Body of pancreas (tissue), 4 donors: ENCODE results near the gene TOP2A. TPM values are rescaled to one million over a fixed set of nuclear protein-coding genes. Genes with fewer than 3 reads are reported as not detected.

Source experiments
- ATAC-seq: fragments of 150-250 bp; one replicate; pipeline ENCODE4 v1.9.1; 2016
- DNase-seq, 4 donors: peaks; one replicate each; pipeline ENCODE4 v3.0.0-alpha.2; 2019
- H3K27ac ChIP-seq, 4 donors: fragments of 200-600 bp; sonication (generic); 1 replicate in 3 of 4; 2 replicates in 1 of 4; pipeline versions ENCODE4 v1.5.1 to v1.6.1; 2016 to 2019; ENCODE audit warnings: mild to moderate bottlenecking in 1 of 4, mixed read lengths in 1 of 4, moderate library complexity in 1 of 4
- H3K27me3 ChIP-seq, 2 donors: fragments of 200-600 bp; sonication (generic); one replicate each; pipeline ENCODE4 v1.6.0; 2016; ENCODE audit warnings: mild to moderate bottlenecking in 1 of 2
- H3K36me3 ChIP-seq, 2 donors: fragments of 200-600 bp; sonication (generic); replicated peaks in 1 of 2; 2 replicates each; pipeline ENCODE4 v1.5.1; 2016; ENCODE audit warnings: low read depth in 2 of 2; ENCODE audit not compliant: insufficient read depth in 1 of 2
- H3K4me1 ChIP-seq: fragments of 200-600 bp; sonication (generic); one replicate; pipeline ENCODE4 v1.6.0; 2016
- H3K4me3 ChIP-seq, 2 donors: fragments of 200-600 bp; sonication (generic); 1 replicate in 1 of 2; 2 replicates in 1 of 2; pipeline ENCODE4 v1.5.1; 2016 to 2019
- H3K9me3 ChIP-seq, 3 donors: fragments of 200-600 bp; sonication (generic); 1 replicate in 2 of 3; 2 replicates in 1 of 3; pipeline ENCODE4 v1.5.1; 2016
- POLR2A ChIP-seq, 3 donors: fragments of 450-650 bp; IDR thresholded peaks; one replicate each; pipeline ENCODE4 v1.6.1; 2016; ENCODE audit warnings: antibody characterized with exemption in 3 of 3, mild to moderate bottlenecking in 2 of 3
- WGBS, 2 donors: methylation state at CpG; one replicate each; pipeline ENCODE4 v1.1.5; 2017; 5-methylcytosine and 5-hydroxymethylcytosine counted together
- intact Hi-C: fragments of 100-400 bp; cut with DNase I; formaldehyde crosslinking; loops from one replicate; pipeline ENCODE4 v1.15.1; 2023
- total RNA-seq, 2 donors: library from RNA; depleted of rRNA; stranded (reverse); fragments of >200 nt; gene quantifications; one replicate each; pipeline ENCODE4 v1.1.0, GENCODE V29; 2016
- TF ChIP-seq, protein P1 (sequence below), 7 experiments: fragments of 450-650 bp in 4 of 7; fragments of 200-600 bp in 3 of 7; sonication (generic) in 3 of 7; IDR thresholded peaks; one replicate each; pipeline ENCODE4 v1.5.1; 2016 to 2019; ENCODE audit warnings: antibody characterized with exemption in 7 of 7

TOP2A gene
- total RNA-seq, 2 donors from 2014 or later: 0.33 TPM; not detected in 1

DNA sequence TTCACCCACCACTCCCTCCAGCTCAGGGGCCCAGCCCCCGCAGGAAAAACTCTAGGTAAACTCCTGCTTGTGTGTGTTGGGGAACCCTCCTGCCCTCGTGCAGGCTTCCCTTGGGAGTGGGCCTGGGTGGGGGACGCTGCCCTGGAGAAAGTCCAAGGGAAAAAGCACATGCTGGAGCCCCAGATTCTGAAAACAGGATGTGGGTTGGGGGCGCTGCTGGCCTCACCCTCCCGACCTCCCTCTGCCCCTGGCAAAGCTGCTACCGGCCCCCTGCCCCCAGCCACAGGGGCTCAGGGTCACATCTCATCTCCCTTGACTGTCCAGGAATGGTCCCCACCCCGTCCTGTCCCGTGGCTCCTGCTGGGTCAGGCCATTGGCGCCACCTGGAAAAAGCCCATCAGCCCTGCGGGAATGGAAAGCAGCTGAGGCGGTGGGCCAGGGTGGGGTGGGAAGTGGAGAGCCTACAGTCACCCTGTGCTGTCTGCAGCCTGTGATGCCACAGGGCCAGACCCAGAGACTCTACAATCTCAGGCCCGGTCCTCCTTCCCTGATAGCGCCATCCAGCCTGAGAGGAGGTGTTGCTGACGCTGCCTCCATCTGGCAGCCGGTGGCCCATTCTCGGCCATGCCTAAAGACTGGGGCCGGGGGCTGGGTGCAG lies 50.7 kb downstream of the TOP2A start:
- no peak overlapping the region for H3K4me3 ChIP-seq
- WGBS, 2 donors: 67 to 72% methylated on average over 5 to 17 of the region's 17 CpGs
- no peaks in the 10 kb centered on the region for H3K36me3 ChIP-seq
- TF ChIP-seq POLR2A (IDR thresholded peaks at IDR 0.05): no peak
- TF ChIP-seq, protein P1, sequence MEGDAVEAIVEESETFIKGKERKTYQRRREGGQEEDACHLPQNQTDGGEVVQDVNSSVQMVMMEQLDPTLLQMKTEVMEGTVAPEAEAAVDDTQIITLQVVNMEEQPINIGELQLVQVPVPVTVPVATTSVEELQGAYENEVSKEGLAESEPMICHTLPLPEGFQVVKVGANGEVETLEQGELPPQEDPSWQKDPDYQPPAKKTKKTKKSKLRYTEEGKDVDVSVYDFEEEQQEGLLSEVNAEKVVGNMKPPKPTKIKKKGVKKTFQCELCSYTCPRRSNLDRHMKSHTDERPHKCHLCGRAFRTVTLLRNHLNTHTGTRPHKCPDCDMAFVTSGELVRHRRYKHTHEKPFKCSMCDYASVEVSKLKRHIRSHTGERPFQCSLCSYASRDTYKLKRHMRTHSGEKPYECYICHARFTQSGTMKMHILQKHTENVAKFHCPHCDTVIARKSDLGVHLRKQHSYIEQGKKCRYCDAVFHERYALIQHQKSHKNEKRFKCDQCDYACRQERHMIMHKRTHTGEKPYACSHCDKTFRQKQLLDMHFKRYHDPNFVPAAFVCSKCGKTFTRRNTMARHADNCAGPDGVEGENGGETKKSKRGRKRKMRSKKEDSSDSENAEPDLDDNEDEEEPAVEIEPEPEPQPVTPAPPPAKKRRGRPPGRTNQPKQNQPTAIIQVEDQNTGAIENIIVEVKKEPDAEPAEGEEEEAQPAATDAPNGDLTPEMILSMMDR (IDR thresholded peaks at IDR 0.05): no peak
- ATAC-seq: no peak
- H3K4me1 ChIP-seq: peaks cover 13% of the 10 kb centered on the region
- H3K9me3 ChIP-seq: no peaks in the 10 kb centered on the region
- H3K27ac ChIP-seq: no peak overlapping the region
- no peak for DNase-seq
- no peaks in the 10 kb centered on the region for H3K27me3 ChIP-seq
- intact Hi-C loops: loop anchor here (10.0 kb wide), 2 partner anchors 68 to 198 kb away; partner anchors contain the start of gene CCR7

DNA sequence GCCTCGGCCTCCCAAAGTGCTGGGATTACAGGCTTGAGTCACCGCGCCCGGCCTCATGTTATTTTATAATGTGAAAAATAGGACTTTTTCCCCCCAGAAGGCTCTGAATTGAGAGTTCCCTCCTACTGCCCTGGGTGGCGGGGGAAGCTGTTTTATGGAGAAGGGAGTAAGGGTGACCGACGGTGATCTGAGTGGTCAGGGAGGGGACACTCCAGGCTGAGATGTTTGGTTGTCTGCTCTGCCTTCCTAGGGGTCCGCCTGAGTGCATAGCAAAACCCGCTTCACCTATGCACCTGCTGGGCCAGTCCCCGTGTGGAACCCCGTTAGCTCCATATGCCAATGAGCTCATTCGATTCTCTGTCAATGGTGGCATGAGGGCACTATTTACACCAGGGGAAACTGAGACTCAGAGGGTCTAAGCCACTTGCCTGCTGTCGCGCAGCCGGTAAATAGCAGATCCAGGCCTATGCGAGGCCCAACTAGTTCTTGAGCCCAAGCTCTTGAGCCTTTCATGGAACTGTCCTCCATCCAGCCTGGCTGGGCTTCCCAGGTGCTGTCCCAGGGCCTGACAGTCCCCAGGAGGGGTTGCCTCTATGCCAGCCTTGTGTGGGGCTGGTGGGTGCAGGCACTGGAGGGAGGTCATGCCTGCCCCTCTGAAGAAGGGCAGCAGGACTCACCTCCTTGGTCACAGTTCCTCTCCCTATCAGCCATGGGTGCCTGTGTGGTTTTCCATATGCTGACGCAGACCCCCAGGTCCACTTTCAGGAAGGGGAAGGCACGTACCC lies 51.4 kb downstream of the TOP2A start:
- ATAC-seq (no peak), DNase-seq (no peak)
- TF ChIP-seq, protein P1 (IDR thresholded peaks at IDR 0.05): no peak
- TF ChIP-seq POLR2A (IDR thresholded peaks at IDR 0.05): no peak
- no peaks in the 10 kb centered on the region for H3K36me3 ChIP-seq
- intact Hi-C loops: loop anchor here (10.0 kb wide), 2 partner anchors 69 to 199 kb away; partner anchors contain the start of gene CCR7
- H3K4me3 ChIP-seq: no peak overlapping the region
- peaks cover 13% of the 10 kb centered on the region for H3K4me1 ChIP-seq
- WGBS, 2 donors: 94% methylated on average over 8 to 16 of the region's 18 CpGs
- no peaks in the 10 kb centered on the region for H3K27me3 ChIP-seq
- H3K27ac ChIP-seq: no peak overlapping the region
- no peaks in the 10 kb centered on the region for H3K9me3 ChIP-seq

DNA sequence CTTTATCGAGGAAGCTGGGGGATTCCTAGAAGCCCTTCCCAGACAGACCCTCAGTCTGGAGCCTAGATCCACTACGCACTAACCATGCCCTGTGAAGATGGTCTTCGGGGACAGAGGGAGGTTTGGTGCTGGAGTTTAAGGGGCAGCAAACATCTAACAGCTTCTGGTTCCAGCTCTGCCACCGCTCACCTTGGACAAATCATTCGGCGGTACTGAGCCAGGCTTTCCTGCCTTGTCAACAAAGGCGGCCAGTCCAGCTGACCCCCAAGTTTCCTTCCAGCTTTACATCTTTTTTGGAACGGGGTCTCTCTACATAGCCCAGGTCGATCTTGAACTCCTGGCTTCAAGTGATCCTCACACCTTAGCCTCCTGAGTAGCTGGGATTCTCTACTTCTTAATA lies 52.8 kb downstream of the TOP2A start:
- no peaks in the 10 kb centered on the region for H3K27me3 ChIP-seq
- H3K4me1 ChIP-seq: peaks cover 13% of the 10 kb centered on the region
- 92 to 97% methylated on average over 6 to 9 of the region's 9 CpGs for WGBS, 2 donors
- ATAC-seq: no peak
- no peaks in the 10 kb centered on the region for H3K9me3 ChIP-seq
- H3K27ac ChIP-seq: no peak overlapping the region
- TF ChIP-seq, protein P1 (IDR thresholded peaks at IDR 0.05): no peak
- no peak for TF ChIP-seq POLR2A (IDR thresholded peaks at IDR 0.05)
- DNase-seq: no peak
- intact Hi-C loops: loop anchor here (5.0 to 10.0 kb wide), 3 partner anchors 70 to 200 kb away; partner anchors contain the start of gene CCR7
- no peak overlapping the region for H3K4me3 ChIP-seq
- no peaks in the 10 kb centered on the region for H3K36me3 ChIP-seq

DNA sequence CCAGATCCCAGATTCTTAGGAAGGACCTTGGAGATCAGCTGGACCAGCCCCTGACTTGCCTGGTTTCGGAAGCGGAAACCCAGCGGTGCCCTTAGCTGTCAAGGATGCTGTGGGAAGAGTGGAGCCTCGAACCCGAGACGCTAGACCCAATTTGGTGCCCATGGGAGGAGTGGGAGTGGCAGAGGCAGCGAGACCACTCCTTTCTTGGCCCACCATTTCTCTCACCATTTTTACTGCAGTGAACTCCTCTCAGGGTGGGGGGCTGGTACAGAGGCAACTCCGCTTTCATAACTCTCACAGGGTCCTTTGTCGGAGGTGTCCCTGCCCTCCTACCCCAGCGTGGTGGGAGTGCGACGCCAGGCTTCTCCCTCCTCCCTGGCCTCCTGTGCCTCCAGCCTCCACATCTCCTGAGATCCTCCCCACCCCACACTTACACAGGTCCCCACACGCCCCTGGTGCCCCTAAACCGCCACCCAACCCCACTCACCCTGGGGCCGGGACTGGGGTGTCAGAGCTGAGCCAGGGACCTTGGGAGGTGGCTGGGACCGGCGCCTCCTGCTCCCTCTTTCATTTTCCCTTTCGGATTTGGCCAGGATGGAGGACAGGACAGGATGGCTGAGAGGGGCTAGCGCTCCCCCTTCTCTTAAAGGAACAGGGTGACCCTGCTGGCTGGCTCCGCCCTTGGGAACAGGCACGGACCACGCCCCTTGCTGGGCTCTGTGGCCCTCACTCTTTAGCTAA lies 53.4 kb downstream of the TOP2A start, which contains the start of gene GJD3:
GJD3 (minus strand) TSS at position 617 of the 741 bp plus-strand sequence. CDS start 922 bp downstream, outside the sequence.
- intact Hi-C loops: loop anchor here (5.0 to 10.0 kb wide), 3 partner anchors 71 to 201 kb away; partner anchors contain the start of gene CCR7
- H3K27me3 ChIP-seq: no peaks in the 10 kb centered on the region
- no peaks in the 10 kb centered on the region for H3K36me3 ChIP-seq
- H3K4me1 ChIP-seq: peaks cover 13% of the 10 kb centered on the region
- ATAC-seq: no peak
- no peak within 1 kb of the TSS for H3K4me3 ChIP-seq
- no peaks in the 10 kb centered on the region for H3K9me3 ChIP-seq
- no peak within 1 kb of the TSS for H3K27ac ChIP-seq
- WGBS, 2 donors: 69 to 73% methylated on average over 21 of the region's 22 CpGs
- no peak for TF ChIP-seq POLR2A (IDR thresholded peaks at IDR 0.05)
- TF ChIP-seq, protein P1 (IDR thresholded peaks at IDR 0.05): no peak
- no peak for DNase-seq
